ENCODE data around the gene OXCT1. TPM values are rescaled to one million over a fixed set of nuclear protein-coding genes. Genes with fewer than 3 reads are reported as not detected.
A peak's percentile ranks its signal among the peaks of the same experiment; 100 is the strongest.

OXCT1 gene
- total and polyA plus RNA-seq, 2 of the 13 experiments (the other 11 are each of a cell fraction or from before 2014, with no cell fraction given), result 0.92 to 4.7 TPM

DNA sequence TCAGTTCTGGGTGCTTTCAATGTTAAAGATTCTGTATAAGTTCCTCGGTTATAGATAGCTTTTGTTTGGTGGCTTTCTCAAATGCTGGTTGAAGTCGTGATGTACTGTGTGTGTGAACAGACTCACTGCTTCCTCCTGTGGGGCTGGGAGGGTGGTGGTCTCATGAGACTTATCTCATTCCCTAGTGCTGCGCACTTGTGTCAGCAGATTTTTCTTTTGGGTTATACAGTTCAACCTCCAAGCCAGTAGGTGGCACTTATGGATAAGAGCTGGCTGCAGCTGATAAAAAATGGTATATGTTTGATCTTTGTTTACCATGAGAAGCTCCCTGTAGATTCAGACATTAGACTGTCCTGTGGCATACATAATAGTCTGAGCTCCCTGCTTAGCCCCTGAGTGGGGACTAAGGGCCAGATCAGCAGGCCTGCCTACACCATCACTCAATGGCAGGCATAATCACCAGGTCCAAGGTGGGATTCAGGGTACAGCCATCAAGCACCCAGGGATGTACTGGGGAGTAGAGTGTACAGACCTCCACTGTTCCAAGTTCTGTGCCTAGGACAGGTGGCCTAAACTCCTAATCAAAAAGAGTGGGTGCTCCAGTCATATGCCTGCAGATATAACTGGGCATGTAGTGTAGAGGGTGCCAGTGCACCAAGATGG lies 174.2 kb downstream of the OXCT1 start:
- FAIRE-seq (no peak), ATAC-seq (peak; percentile 68), DNase-seq (ENCODE audit: low spot score) (no peak)
- Histone ChIP-seq H3K9me3 (ENCODE audit: low read length) (no peaks in the 10 kb centered on the region), H4K20me1 (ENCODE audit: insufficient read depth, low read length) (no peaks in the 10 kb centered on the region), H3K27me3 (ENCODE audit: control insufficient read depth in 1 of 2, insufficient read depth in 2 of 2, low read length in 2 of 2) (no peaks in the 10 kb centered on the region), H2AFZ (ENCODE audit: low read length) (no peak overlapping the region), H3K79me2 (ENCODE audit: insufficient read depth, low read length) (no peaks in the 10 kb centered on the region), H3K27ac (ENCODE audit: extremely low read length, insufficient read depth, low read length) (no peak overlapping the region), H3K4me1 (ENCODE audit: insufficient read depth, low read length) (no peaks in the 10 kb centered on the region), H3K36me3 (replicated peaks in 1 of 2; ENCODE audit: control insufficient read depth in 1 of 2, insufficient read depth in 2 of 2, low read length in 2 of 2) (no peaks in the 10 kb centered on the region), H3K4me3 (replicated peaks in 1 of 3; ENCODE audit: insufficient read depth in 1 of 3, low read depth in 2 of 3, low read length in 3 of 3) (no peak overlapping the region), H3K9ac (ENCODE audit: insufficient read depth, low read depth, low read length) (no peak overlapping the region), H3K4me2 (ENCODE audit: low read depth, low read length) (no peak overlapping the region)
- ChIA-PET CTCF (ENCODE audit: low intra/inter-chr PET ratio, low total read pairs) (interaction anchor here (0.7 kb wide), 1 partner anchor 147 kb away, joined by 3 read pairs; no protein-coding TSS in a partner anchor), POLR2A (no interaction called here)
- BruUV-seq (replicated peaks), result no TSS peak
- 41% methylated on average over 3 of the region's 3 CpGs for WGBS (ENCODE audit: low lambda C conversion rate)
- intact Hi-C loops (cut with micrococcal nuclease; ENCODE audit: unreplicated experiment), result no loop called here
- in situ Hi-C loops (cut with HindIII; ENCODE audit: extremely low pct_ligation_motif_present, low pct_unique_long_range_greater_than_20kb), result no loop called here
- TF ChIP-seq MLLT10 (CRISPR knock-in tag; IDR thresholded peaks at IDR 0.05) (no peak), GRHL1 (CRISPR knock-in tag; conservative IDR thresholded peaks at IDR 0.05) (no peak), ZNF337 (CRISPR knock-in tag; IDR thresholded peaks at IDR 0.05; ENCODE audit: borderline replicate concordance, low read depth) (no peak), ZNF34 (CRISPR knock-in tag; IDR thresholded peaks at IDR 0.05; ENCODE audit: borderline replicate concordance) (no peak), MAFK (conservative IDR thresholded peaks at IDR 0.05 in 1 of 2, IDR thresholded peaks at IDR 0.05 in 1 of 2; ENCODE audit: low read length in 2 of 2) (0 out of 4 replicates have a peak, but pooled peaks of 1 of the 2 experiments have one; percentile 15), NFAT5 (CRISPR knock-in tag; IDR thresholded peaks at IDR 0.05) (no peak), FIP1L1 (IDR thresholded peaks at IDR 0.05; ENCODE audit: borderline replicate concordance, insufficient read depth, low read depth, low read length) (no peak), SMYD3 (CRISPR knock-in tag; IDR thresholded peaks at IDR 0.05) (no peak), ZSCAN21 (CRISPR knock-in tag; IDR thresholded peaks at IDR 0.05; ENCODE audit: borderline replicate concordance) (no peak), SAFB2 (CRISPR knock-in tag; IDR thresholded peaks at IDR 0.05; ENCODE audit: borderline replicate concordance, low read depth) (no peak)
- TF ChIP-seq, protein P1, sequence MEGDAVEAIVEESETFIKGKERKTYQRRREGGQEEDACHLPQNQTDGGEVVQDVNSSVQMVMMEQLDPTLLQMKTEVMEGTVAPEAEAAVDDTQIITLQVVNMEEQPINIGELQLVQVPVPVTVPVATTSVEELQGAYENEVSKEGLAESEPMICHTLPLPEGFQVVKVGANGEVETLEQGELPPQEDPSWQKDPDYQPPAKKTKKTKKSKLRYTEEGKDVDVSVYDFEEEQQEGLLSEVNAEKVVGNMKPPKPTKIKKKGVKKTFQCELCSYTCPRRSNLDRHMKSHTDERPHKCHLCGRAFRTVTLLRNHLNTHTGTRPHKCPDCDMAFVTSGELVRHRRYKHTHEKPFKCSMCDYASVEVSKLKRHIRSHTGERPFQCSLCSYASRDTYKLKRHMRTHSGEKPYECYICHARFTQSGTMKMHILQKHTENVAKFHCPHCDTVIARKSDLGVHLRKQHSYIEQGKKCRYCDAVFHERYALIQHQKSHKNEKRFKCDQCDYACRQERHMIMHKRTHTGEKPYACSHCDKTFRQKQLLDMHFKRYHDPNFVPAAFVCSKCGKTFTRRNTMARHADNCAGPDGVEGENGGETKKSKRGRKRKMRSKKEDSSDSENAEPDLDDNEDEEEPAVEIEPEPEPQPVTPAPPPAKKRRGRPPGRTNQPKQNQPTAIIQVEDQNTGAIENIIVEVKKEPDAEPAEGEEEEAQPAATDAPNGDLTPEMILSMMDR (CRISPR knock-in tag; IDR thresholded peaks at IDR 0.05), result peak; percentile 20; the same call in 1 of the 2 replicates
- TF ChIP-seq, protein P2, sequence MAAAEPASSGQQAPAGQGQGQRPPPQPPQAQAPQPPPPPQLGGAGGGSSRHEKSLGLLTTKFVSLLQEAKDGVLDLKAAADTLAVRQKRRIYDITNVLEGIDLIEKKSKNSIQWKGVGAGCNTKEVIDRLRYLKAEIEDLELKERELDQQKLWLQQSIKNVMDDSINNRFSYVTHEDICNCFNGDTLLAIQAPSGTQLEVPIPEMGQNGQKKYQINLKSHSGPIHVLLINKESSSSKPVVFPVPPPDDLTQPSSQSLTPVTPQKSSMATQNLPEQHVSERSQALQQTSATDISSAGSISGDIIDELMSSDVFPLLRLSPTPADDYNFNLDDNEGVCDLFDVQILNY (CRISPR knock-in tag; conservative IDR thresholded peaks at IDR 0.05), result no peak
